Measurements from ENCODE around the gene SCIMP.

Gene SCIMP

DNA sequence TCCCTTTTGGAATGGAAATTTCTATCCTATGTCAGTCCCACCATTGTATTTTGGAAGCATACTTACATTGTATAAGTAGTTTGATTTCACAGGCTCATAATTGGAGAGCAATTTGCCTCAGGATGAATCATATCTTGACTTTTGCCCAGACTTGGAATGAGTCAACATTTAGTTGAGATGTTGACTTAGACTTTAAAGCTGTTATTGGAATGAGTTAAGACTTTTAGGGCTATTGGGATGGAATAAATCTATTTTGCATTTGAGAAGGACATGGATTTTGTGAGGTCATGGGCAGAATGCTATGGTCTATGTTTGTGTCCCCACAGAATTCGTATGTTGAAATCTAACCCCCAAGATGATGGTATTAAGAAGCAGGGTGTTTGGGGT is 30.8 kb downstream of the SCIMP start:
- Histone ChIP-seq H3K9ac (ENCODE audit: low read length) (no peak overlapping the region), H3K4me3 (ENCODE audit: low read length) (peak overlapping the region; percentile 41), H3K4me1 (ENCODE audit: control insufficient read depth, insufficient read depth, low read length) (peaks cover 13% of the 10 kb centered on the region), H3K9me3 (ENCODE audit: control insufficient read depth, low read length) (no peaks in the 10 kb centered on the region), H3K36me3 (ENCODE audit: control insufficient read depth, insufficient read depth, low read length, severe bottlenecking) (no peaks in the 10 kb centered on the region), H3K27me3 (replicated peaks; ENCODE audit: control insufficient read depth, insufficient read depth, low read length) (no peaks in the 10 kb centered on the region)
- DNase-seq (ENCODE audit: low read depth): peak; percentile 48

DNA sequence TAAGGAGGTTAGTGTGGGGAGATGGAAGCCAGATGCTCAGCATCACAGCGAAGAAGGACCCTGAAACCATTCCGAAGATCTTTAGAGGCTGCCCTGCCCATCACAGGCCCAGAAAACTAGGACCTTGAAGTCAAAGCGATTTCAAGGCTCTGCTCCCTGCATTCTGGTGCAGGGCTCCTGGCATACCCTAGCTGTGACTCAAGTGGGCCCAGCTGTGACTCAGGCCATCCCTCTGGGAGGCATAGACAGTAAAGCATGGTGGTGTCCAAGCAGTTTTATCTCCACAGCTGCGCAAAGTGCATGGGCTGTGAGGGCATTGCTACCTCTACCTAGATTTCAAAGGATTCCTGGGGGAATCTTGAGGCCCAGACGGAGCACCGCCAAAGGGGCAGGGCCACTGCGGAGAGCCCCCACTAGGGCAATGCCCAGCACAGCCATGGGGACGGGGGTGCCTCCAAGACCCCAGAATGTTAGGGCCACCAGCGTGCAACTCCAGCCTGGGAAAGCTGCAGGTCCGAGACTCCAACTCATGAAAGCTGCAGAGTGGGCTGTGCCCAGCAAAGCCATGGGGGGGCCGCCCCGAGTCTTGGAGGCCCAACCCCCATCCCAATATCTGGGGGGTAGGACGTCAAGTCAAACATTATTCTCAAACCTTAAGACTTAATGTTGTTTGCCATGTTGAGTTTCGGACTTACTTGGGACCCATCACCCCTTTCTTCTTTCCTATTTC is 31.3 kb downstream of the SCIMP start:
- no peaks in the 10 kb centered on the region for H3K36me3 ChIP-seq (ENCODE audit: control insufficient read depth, insufficient read depth, low read length, severe bottlenecking)
- H3K9me3 ChIP-seq (ENCODE audit: control insufficient read depth, low read length): no peaks in the 10 kb centered on the region
- H3K27me3 ChIP-seq (replicated peaks; ENCODE audit: control insufficient read depth, insufficient read depth, low read length): no peaks in the 10 kb centered on the region
- H3K9ac ChIP-seq (ENCODE audit: low read length): no peak overlapping the region
- DNase-seq (ENCODE audit: low read depth): peak; percentile 12
- H3K4me3 ChIP-seq (ENCODE audit: low read length): peak overlapping the region; percentile 41
- peaks cover 13% of the 10 kb centered on the region for H3K4me1 ChIP-seq (ENCODE audit: control insufficient read depth, insufficient read depth, low read length)

DNA sequence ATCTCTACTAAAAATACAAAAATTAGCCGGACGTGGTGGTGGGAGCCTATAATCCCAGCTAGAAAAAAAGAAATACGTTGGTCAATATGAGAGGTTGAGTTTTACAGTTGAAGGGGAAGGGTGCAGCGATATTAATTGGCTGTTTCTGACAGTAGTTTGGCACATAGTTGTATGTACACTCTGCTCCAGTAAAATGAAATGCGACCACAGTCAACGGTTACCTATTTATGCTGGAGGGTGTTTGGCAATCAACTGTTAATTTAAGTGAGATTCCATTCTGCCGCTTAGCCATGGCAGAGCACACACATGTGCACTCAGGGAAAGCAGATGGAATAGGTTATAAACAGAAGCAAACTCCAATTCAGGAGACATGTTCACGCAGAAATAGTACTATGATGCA is 33.6 kb downstream of the SCIMP start:
- Histone ChIP-seq H3K27me3 (replicated peaks; ENCODE audit: control insufficient read depth, insufficient read depth, low read length) (no peaks in the 10 kb centered on the region), H3K4me1 (ENCODE audit: control insufficient read depth, insufficient read depth, low read length) (peaks cover 13% of the 10 kb centered on the region), H3K9me3 (ENCODE audit: control insufficient read depth, low read length) (no peaks in the 10 kb centered on the region), H3K36me3 (ENCODE audit: control insufficient read depth, insufficient read depth, low read length, severe bottlenecking) (no peaks in the 10 kb centered on the region), H3K4me3 (ENCODE audit: low read length) (no peak overlapping the region), H3K9ac (ENCODE audit: low read length) (no peak overlapping the region)
- DNase-seq (ENCODE audit: low read depth): no peak

DNA sequence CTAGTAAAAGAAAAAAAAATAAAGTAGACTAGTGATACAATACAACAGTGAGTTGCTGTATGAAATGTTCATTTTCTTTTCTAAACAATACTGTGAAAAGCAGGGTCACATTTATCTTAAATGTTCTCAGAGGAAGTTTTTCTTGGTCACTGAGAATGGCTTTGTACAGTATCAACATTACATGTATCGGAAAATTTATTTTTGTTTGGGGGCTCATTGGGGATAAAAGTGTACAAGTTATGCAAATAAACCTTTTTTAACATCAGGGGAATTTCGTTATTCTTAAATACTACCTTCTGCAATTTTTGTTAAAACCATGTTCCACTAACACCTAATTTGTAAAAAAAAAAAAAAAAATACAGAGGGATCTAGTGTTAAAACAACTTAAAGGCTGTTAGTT is 34.3 kb downstream of the SCIMP start:
- peaks cover 13% of the 10 kb centered on the region for H3K4me1 ChIP-seq (ENCODE audit: control insufficient read depth, insufficient read depth, low read length)
- H3K9me3 ChIP-seq (ENCODE audit: control insufficient read depth, low read length): no peaks in the 10 kb centered on the region
- no peaks in the 10 kb centered on the region for H3K27me3 ChIP-seq (replicated peaks; ENCODE audit: control insufficient read depth, insufficient read depth, low read length)
- H3K4me3 ChIP-seq (ENCODE audit: low read length): no peak overlapping the region
- no peak overlapping the region for H3K9ac ChIP-seq (ENCODE audit: low read length)
- no peak for DNase-seq (ENCODE audit: low read depth)
- no peaks in the 10 kb centered on the region for H3K36me3 ChIP-seq (ENCODE audit: control insufficient read depth, insufficient read depth, low read length, severe bottlenecking)

DNA sequence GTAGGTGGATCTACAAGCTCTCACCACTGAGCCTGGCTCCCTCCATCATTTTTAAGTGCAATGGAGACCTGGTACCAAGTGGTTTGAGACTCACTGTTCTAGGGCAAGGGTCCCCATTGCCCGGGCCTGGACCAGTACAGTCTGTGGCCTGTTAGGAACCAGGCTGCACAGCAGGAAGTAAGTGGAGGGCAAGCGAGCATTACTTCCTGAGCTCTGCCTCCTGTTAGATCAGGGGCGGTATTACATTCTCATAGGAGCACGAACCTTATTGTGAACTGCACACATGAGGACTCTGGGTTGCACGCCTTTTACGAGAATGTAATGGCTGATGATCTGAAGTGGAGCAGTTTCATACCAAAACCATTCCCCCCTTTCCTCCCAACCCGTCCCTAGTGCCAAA is 36.2 kb downstream of the SCIMP start:
- Histone ChIP-seq H3K9ac (ENCODE audit: low read length) (no peak overlapping the region), H3K9me3 (ENCODE audit: control insufficient read depth, low read length) (no peaks in the 10 kb centered on the region), H3K4me1 (ENCODE audit: control insufficient read depth, insufficient read depth, low read length) (peaks cover 10% of the 10 kb centered on the region), H3K27me3 (replicated peaks; ENCODE audit: control insufficient read depth, insufficient read depth, low read length) (no peaks in the 10 kb centered on the region), H3K4me3 (ENCODE audit: low read length) (no peak overlapping the region), H3K36me3 (ENCODE audit: control insufficient read depth, insufficient read depth, low read length, severe bottlenecking) (no peaks in the 10 kb centered on the region)
- DNase-seq (ENCODE audit: low read depth): no peak

DNA sequence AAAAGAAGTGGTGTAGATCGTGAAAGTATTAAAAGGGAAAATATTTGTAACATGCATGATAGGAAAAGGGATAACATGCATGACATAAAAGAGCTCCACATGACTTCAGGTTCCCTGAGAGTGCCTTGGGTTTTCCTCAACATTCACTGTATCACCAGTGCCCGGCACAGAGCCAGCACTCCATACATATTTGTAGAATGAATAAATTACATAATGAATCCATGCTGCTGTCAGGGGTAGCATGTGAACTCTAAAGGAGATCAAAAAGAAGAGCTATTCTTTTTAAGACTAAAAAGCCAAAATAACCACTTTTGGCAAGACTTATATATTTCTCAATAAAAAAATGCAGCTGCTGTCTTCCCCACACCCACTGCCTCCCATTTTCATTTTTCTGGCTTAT is 40.3 kb downstream of the SCIMP start:
- H3K4me3 ChIP-seq (ENCODE audit: low read length): no peak overlapping the region
- no peaks in the 10 kb centered on the region for H3K27me3 ChIP-seq (replicated peaks; ENCODE audit: control insufficient read depth, insufficient read depth, low read length)

DNA sequence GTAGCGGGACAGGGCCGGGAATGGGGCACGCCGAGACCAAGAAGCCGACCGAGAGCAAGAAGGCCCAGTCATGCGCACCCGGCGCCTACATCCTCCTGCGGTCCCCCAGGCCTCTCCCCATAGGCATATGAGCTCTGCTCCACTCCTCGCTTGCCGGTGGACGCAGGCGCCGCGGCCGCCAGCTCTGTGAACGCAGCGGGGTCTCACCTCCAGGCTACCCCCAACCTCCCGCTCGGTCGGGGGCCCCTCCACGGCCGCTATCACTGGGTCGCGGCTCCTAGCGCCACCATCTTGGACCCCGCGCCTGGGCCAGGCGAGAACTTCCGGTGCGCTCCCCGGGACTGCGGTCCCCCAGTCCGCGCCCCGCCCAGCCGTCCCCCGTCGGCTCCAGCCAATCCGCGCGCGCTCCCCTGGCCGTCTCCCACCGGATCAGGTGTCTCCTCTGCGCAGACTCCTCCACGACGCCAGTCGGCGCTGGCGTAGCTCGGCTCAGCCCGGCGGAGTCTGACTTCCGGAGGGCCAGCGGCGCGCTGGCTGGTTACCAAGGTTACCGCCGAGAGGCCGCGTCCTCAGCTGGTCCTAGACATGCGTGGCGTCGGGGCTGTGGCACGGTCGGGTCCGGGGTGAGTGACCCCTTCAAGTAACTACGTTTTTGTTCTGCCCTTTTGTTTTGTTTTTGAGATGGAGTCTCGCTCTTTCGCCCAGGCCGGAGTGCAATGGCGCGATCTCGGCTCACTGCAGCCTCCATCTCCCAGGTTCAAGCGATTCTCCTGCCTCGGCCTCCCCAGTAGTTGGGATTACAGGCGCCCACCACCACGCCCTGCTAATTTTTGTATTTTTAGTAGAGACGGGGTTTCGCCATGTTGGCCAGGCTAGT is 42.9 kb downstream of the SCIMP start, which contains the start of gene ZNF594:
Gene ZNF594 (minus strand): TSS at position 328 of the 877 bp plus-strand sequence. CDS start 7,612 bp downstream, outside the sequence.
- peak; percentile 99 for DNase-seq (ENCODE audit: low read depth)
- Histone ChIP-seq H3K9ac (ENCODE audit: low read length) (peak within 1 kb of the TSS; percentile 87), H3K4me1 (ENCODE audit: control insufficient read depth, insufficient read depth, low read length) (peaks cover 14% of the 10 kb centered on the region), H3K9me3 (ENCODE audit: control insufficient read depth, low read length) (peaks cover 25% of the 10 kb centered on the region), H3K36me3 (ENCODE audit: control insufficient read depth, insufficient read depth, low read length, severe bottlenecking) (peaks cover 11% of the 10 kb centered on the region), H3K4me3 (ENCODE audit: low read length) (peak within 1 kb of the TSS; percentile 97), H3K27me3 (replicated peaks; ENCODE audit: control insufficient read depth, insufficient read depth, low read length) (no peaks in the 10 kb centered on the region)

More for the DNA sequence above, 40.3 kb downstream of the SCIMP start:
- no peaks in the 10 kb centered on the region for H3K36me3 ChIP-seq (ENCODE audit: control insufficient read depth, insufficient read depth, low read length, severe bottlenecking)
- peaks cover 14% of the 10 kb centered on the region for H3K4me1 ChIP-seq (ENCODE audit: control insufficient read depth, insufficient read depth, low read length)
- DNase-seq (ENCODE audit: low read depth): peak; percentile 46
- H3K9ac ChIP-seq (ENCODE audit: low read length): no peak overlapping the region
- peaks cover 4% of the 10 kb centered on the region for H3K9me3 ChIP-seq (ENCODE audit: control insufficient read depth, low read length)

DNA sequence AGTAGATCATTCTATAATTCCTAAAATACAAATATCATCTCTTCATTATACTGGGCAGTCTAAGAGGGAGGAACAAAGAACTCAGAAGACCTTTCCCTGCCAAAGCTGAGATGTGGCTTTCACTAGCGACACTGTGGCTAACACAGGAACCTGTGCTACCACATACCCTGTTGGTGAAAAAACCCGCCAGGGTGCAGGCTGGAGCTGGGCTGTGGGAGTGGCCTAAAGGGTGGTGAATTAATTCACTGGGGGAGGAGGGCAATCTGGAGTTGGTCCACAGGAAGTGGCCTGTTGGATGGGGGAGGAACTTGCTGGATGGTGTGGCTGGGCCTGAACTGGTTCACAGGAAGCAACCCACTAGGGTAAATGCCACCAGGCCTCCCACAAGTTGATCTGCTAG is 50.4 kb downstream of the SCIMP start:
- peaks cover 95% of the 10 kb centered on the region for H3K9me3 ChIP-seq (ENCODE audit: control insufficient read depth, low read length)
- H3K4me3 ChIP-seq (ENCODE audit: low read length): peak overlapping the region; percentile 77
- H3K36me3 ChIP-seq (ENCODE audit: control insufficient read depth, insufficient read depth, low read length, severe bottlenecking): peaks cover 52% of the 10 kb centered on the region

DNA sequence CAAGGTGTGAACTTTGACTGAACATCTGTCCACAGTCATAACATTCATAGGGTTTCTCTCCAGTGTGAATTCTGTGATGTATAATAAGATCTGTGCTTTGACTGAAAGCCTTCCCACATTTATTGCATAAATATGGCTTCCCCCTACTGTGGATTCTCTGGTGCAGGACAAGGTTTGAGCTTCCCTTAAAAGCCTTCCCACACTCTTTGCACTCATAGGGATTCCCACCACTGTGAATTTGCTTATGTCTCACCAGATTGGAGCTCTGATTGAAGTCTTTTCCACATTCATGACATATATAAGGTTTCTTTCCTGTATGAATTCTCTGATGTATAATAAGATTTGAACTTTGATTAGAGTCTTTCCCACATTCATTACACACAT is 51.3 kb downstream of the SCIMP start:
- no peak for DNase-seq (ENCODE audit: low read depth)
- Histone ChIP-seq H3K4me1 (ENCODE audit: control insufficient read depth, insufficient read depth, low read length) (no peaks in the 10 kb centered on the region), H3K27me3 (replicated peaks; ENCODE audit: control insufficient read depth, insufficient read depth, low read length) (no peaks in the 10 kb centered on the region), H3K36me3 (ENCODE audit: control insufficient read depth, insufficient read depth, low read length, severe bottlenecking) (peaks cover 52% of the 10 kb centered on the region), H3K4me3 (ENCODE audit: low read length) (peak overlapping the region; percentile 77), H3K9me3 (ENCODE audit: control insufficient read depth, low read length) (peaks cover 99% of the 10 kb centered on the region), H3K9ac (ENCODE audit: low read length) (no peak overlapping the region)

More for the DNA sequence above, 50.4 kb downstream of the SCIMP start:
- H3K9ac ChIP-seq (ENCODE audit: low read length): no peak overlapping the region
- no peaks in the 10 kb centered on the region for H3K27me3 ChIP-seq (replicated peaks; ENCODE audit: control insufficient read depth, insufficient read depth, low read length)
- no peaks in the 10 kb centered on the region for H3K4me1 ChIP-seq (ENCODE audit: control insufficient read depth, insufficient read depth, low read length)
- no peak for DNase-seq (ENCODE audit: low read depth)

DNA sequence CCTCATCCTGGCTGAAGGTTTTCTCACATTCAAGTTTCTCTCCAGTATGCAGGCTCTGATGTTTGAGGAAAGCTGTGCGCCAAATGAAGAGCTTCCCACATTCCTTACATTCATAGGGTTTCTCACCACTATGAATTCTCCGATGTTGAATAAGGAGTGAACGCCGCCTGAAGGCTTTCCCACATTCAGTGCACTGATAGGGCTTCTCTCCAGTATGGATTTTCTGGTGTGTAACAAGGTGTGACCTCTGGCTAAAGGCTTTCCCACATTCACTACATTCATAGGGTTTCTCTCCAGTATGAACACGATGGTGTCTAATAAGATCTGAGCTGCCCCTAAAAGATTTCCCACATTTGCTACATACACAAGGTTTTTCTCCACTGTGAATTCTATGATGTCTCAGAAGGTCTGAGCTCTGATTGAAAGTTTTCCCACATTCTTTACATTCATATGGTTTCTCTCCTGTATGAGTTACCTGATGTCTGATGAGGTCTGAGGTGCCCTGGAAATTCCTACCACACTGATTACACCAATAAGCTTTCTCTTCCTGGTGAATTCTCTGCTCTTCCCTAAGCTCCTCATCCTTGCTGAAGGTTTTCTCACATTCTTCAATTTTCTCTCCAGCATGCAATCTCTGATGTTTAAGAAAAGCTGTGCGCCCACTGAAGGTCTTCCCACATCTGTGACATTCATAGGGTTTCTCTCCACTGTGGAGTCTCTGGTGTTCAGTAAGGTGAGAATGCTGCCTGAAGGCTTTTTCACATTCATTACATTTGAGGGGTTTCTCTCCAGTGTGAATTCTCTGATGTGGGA is 51.9 kb downstream of the SCIMP start:
- peaks cover 51% of the 10 kb centered on the region for H3K36me3 ChIP-seq (ENCODE audit: control insufficient read depth, insufficient read depth, low read length, severe bottlenecking)
- DNase-seq (ENCODE audit: low read depth): no peak
- no peak overlapping the region for H3K9ac ChIP-seq (ENCODE audit: low read length)
- H3K9me3 ChIP-seq (ENCODE audit: control insufficient read depth, low read length): peaks cover 100% of the 10 kb centered on the region
- H3K4me3 ChIP-seq (ENCODE audit: low read length): peak overlapping the region; percentile 77
- H3K4me1 ChIP-seq (ENCODE audit: control insufficient read depth, insufficient read depth, low read length): no peaks in the 10 kb centered on the region
- H3K27me3 ChIP-seq (replicated peaks; ENCODE audit: control insufficient read depth, insufficient read depth, low read length): no peaks in the 10 kb centered on the region

Data from adipocyte (in vitro differentiated cells).